AG04450 (cell line): ENCODE results near the gene TJAP1. TPM values are rescaled to one million over a fixed set of nuclear protein-coding genes. Genes with fewer than 3 reads are reported as not detected.
A peak's percentile ranks its signal among the peaks of the same experiment; 100 is the strongest.

Experiments
- CTCF ChIA-PET: fragments of 300-600, 350-600 bp; formaldehyde crosslinking; extraction: SDS; loops from one replicate; lab custom pipeline; 2022; ENCODE audit warnings: antibody characterized with exemption, inconsistent platforms; lab: Charles Lee
- POLR2A ChIA-PET: fragments of 350-600 bp; formaldehyde crosslinking; extraction: SDS; loops from one replicate; lab custom pipeline; 2021; ENCODE audit warnings: antibody characterized with exemption, inconsistent platforms; lab: Yijun Ruan, JAX
- DNase-seq: peaks from one replicate; pipeline ENCODE4 v3.0.0-alpha.2; 2011; ENCODE audit warnings: low read depth, low spot score
- H3K27ac ChIP-seq: one replicate; pipeline ENCODE4 v1.5.1; 2012; ENCODE audit warnings: low read depth, low read length, control low read depth
- H3K27me3 ChIP-seq: one replicate; pipeline ENCODE4 v1.6.0; 2012; ENCODE audit warnings: low read length; ENCODE audit not compliant: control insufficient read depth, insufficient read depth
- H3K4me3 ChIP-seq: 2 replicates; pipeline ENCODE4 v1.5.1; 2011; ENCODE audit warnings: mild to moderate bottlenecking, low read depth, low read length, control low read depth
- H3K9me3 ChIP-seq: 2 replicates; pipeline ENCODE4 v1.5.1; 2012; ENCODE audit warnings: low read length; ENCODE audit not compliant: control insufficient read depth, insufficient read depth
- CTCF ChIP-seq: IDR thresholded peaks from 2 replicates; pipeline ENCODE4 v1.5.1; 2011; ENCODE audit warnings: low read depth, low read length, control low read depth, inconsistent platforms
- polyA plus RNA-seq: library from polyadenylated mRNA; depleted of rRNA; stranded (reverse); fragments of >200 nt; gene quantifications from 2 replicates; pipeline ENCODE4 v1.2.3, GENCODE V29; 2011

TJAP1 gene
- polyA plus RNA-seq, 1 experiment = 20.4 TPM

- no peaks in the 10 kb centered on the region for H3K27me3 ChIP-seq
- CTCF ChIA-PET = interaction anchor here (0.6 kb wide), 1 partner anchor 55 kb away, joined by 3 read pairs; no protein-coding TSS in a partner anchor
- no peak overlapping the region for H3K4me3 ChIP-seq
- no peaks in the 10 kb centered on the region; the same call in 1 of the 2 replicates for H3K9me3 ChIP-seq
- no peak for TF ChIP-seq CTCF
- H3K27ac ChIP-seq = no peak overlapping the region
- POLR2A ChIA-PET = no interaction called here
- no peak for DNase-seq
Measured at GRCh38 chr6:43451348-43451747, 26.0 kb upstream of the TJAP1 start.

GRCh38 chr6:43451939-43452338, 25.4 kb upstream of the TJAP1 start:
- DNase-seq = no peak
- H3K27ac ChIP-seq = no peak overlapping the region
- POLR2A ChIA-PET = no interaction called here
- no peaks in the 10 kb centered on the region; the same call in 1 of the 2 replicates for H3K9me3 ChIP-seq
- peaks cover 3% of the 10 kb centered on the region for H3K27me3 ChIP-seq
- CTCF ChIA-PET = interaction anchor here (0.6 to 5.7 kb wide), 3 partner anchors 44 to 55 kb away, joined by 3 to 53 read pairs (median 4); no protein-coding TSS in a partner anchor
- no peak for TF ChIP-seq CTCF
- no peak overlapping the region for H3K4me3 ChIP-seq

- CTCF ChIA-PET = interaction anchor here (1.1 to 5.7 kb wide), 3 partner anchors 14 to 53 kb away, joined by 4 to 53 read pairs (median 4); no protein-coding TSS in a partner anchor
- H3K9me3 ChIP-seq = no peaks in the 10 kb centered on the region; the same call in 1 of the 2 replicates
- no peak overlapping the region for H3K27ac ChIP-seq
- DNase-seq = no peak
- POLR2A ChIA-PET = interaction anchor here (0.7 kb wide), 1 partner anchor 49 kb away, joined by 3 read pairs; no protein-coding TSS in a partner anchor
- H3K4me3 ChIP-seq = no peak overlapping the region
- H3K27me3 ChIP-seq = peaks cover 3% of the 10 kb centered on the region
- no peak for TF ChIP-seq CTCF
Measured at GRCh38 chr6:43452896-43453295, 24.5 kb upstream of the TJAP1 start.

GRCh38 chr6:43453831-43454230, 23.5 kb upstream of the TJAP1 start:
- no peak for DNase-seq
- Histone ChIP-seq H3K27ac (no peak overlapping the region), H3K27me3 (peaks cover 3% of the 10 kb centered on the region), H3K4me3 (no peak overlapping the region), H3K9me3 (no peaks in the 10 kb centered on the region; the same call in 1 of the 2 replicates)
- POLR2A ChIA-PET = no interaction called here
- CTCF ChIA-PET = interaction anchor here (0.7 to 5.7 kb wide), 6 partner anchors 13 to 56 kb away, joined by 3 to 53 read pairs (median 5); partner anchors contain the start of gene LRRC73
- TF ChIP-seq CTCF = no peak

- ChIA-PET CTCF (interaction anchor here (0.7 to 5.7 kb wide), 6 partner anchors 13 to 56 kb away, joined by 3 to 53 read pairs (median 5); partner anchors contain the start of gene LRRC73), POLR2A (no interaction called here)
- peaks cover 3% of the 10 kb centered on the region for H3K27me3 ChIP-seq
- no peak for DNase-seq
- peak; percentile 94 for TF ChIP-seq CTCF
- H3K9me3 ChIP-seq = no peaks in the 10 kb centered on the region; the same call in 1 of the 2 replicates
- peak overlapping the region; percentile 60; the same call in 1 of the 2 replicates for H3K4me3 ChIP-seq
- no peak overlapping the region for H3K27ac ChIP-seq
Measured at GRCh38 chr6:43454290-43454695, 23.1 kb upstream of the TJAP1 start.
